Karpas-422 (cell line): Measurements from ENCODE around the gene GPR137. TPM values are rescaled to one million over a fixed set of nuclear protein-coding genes. Genes with fewer than 3 reads are reported as not detected.

Source experiments
- DNase-seq: peaks from one replicate; pipeline ENCODE4 v3.0.0-alpha.2; 2015
- H2AFZ ChIP-seq: fragments of 200-600 bp; sonication (generic); 2 replicates; pipeline ENCODE4 v1.6.1; 2014; ENCODE audit warnings: antibody characterized with exemption, low read length, mixed read lengths
- H3K27ac ChIP-seq: fragments of 200-600 bp; sonication (generic); 2 replicates; pipeline ENCODE4 v1.5.1; 2014; ENCODE audit warnings: mild to moderate bottlenecking, low read length, moderate library complexity
- H3K27me3 ChIP-seq: fragments of 200-600 bp; sonication (generic); 2 replicates; pipeline ENCODE4 v1.6.1; 2014; ENCODE audit warnings: low read length, mixed read lengths
- H3K36me3 ChIP-seq: fragments of 200-600 bp; sonication (generic); 2 replicates; pipeline ENCODE4 v1.6.1; 2014; ENCODE audit warnings: low read length, mixed read lengths; ENCODE audit not compliant: insufficient read depth
- H3K4me1 ChIP-seq: fragments of 200-600 bp; sonication (generic); 2 replicates; pipeline ENCODE4 v1.6.1; 2014; ENCODE audit warnings: mild to moderate bottlenecking, low read length, mixed read lengths
- H3K4me2 ChIP-seq: fragments of 200-600 bp; sonication (generic); 2 replicates; pipeline ENCODE4 v1.6.1; 2014; ENCODE audit warnings: low read length, low read depth, mild to moderate bottlenecking; ENCODE audit not compliant: poor library complexity, severe bottlenecking
- H3K4me3 ChIP-seq: fragments of 200-600 bp; sonication (generic); 2 replicates; pipeline ENCODE4 v1.5.1; 2014; ENCODE audit warnings: mild to moderate bottlenecking, antibody characterized with exemption, low read length, mixed read lengths
- H3K79me2 ChIP-seq: fragments of 200-600 bp; sonication (generic); 2 replicates; pipeline ENCODE4 v1.6.1; 2014; ENCODE audit warnings: mild to moderate bottlenecking, low read length, mixed read lengths
- H3K9ac ChIP-seq: fragments of 200-600 bp; sonication (generic); 2 replicates; pipeline ENCODE4 v1.6.0; 2014; ENCODE audit warnings: low read length
- H3K9me2 ChIP-seq: fragments of 200-600 bp; sonication (generic), shearing (Covaris generic); replicated peaks from 2 replicates; pipeline ENCODE4 v1.6.0; 2014; ENCODE audit warnings: mild to moderate bottlenecking, low read length, moderate library complexity; ENCODE audit not compliant: insufficient read depth
- H3K9me3 ChIP-seq: fragments of 300-700, 200-600 bp; sonication (generic); 2 replicates; pipeline ENCODE4 v1.6.1; 2014; ENCODE audit warnings: low read length, mixed read lengths
- H4K20me1 ChIP-seq: fragments of 200-600 bp; sonication (generic); 2 replicates; pipeline ENCODE4 v1.6.1; 2014; ENCODE audit warnings: mild to moderate bottlenecking, antibody characterized with exemption, low read length, low read depth; ENCODE audit not compliant: insufficient read depth
- total RNA-seq: library from RNA; depleted of rRNA; stranded (reverse); fragments of >200 nt; shearing (Covaris generic); gene quantifications from 2 replicates; pipeline ENCODE4 v1.2.3, GENCODE V29; 2014; ENCODE audit warnings: low replicate concordance; rRNA removed

The GPR137 gene
- 10.8 and 14.2 TPM in 2 replicates for total RNA-seq

- Histone ChIP-seq H3K4me2 (peak within 1 kb of the TSS; percentile 97), H3K9ac (peak within 1 kb of the TSS; percentile 82), H3K36me3 (0 out of 2 replicates have a peak, but pooled peaks cover 5% of the 10 kb centered on the region), H3K27me3 (no peaks in the 10 kb centered on the region), H3K4me3 (peak within 1 kb of the TSS; percentile 92), H3K27ac (peak within 1 kb of the TSS; percentile 84), H4K20me1 (no peaks in the 10 kb centered on the region), H3K9me2 (no peaks in the 10 kb centered on the region), H3K4me1 (peaks cover 22% of the 10 kb centered on the region), H3K79me2 (peaks cover 14% of the 10 kb centered on the region), H3K9me3 (no peaks in the 10 kb centered on the region), H2AFZ (peak within 1 kb of the TSS; percentile 76)
- peak; percentile 95 for DNase-seq
Observed at GRCh38 chr11:64284962-64285884, at the start of gene GPR137. GPR137 (plus strand) TSS chr11:64285848; CDS start chr11:64286525, 677 bp downstream.

DNA sequence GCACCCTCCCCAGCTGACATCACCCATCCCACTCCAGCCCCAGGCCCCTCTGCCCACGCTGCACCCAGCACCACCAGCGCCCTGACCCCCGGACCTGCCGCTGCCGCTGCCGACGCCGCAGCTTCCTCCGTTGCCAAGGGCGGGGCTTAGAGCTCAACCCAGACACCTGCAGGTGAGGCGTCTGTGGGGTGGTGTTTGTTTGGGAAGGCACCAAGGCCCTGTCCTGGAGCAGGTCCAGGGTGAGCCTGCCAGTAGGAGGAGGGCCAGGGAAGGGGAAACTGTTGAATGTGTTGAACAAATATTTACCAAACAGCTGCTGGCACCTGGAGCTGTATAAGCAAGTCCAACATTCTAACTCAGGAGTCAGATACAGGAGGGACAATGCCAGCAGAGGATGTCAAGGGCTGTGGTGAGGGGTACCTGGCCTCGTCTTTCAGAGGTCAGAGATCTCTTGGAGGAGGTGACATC lies 48.1 kb upstream of the GPR137 start:
- Histone ChIP-seq H3K79me2 (peaks cover 20% of the 10 kb centered on the region), H3K27me3 (no peaks in the 10 kb centered on the region), H3K36me3 (0 out of 2 replicates have a peak, but pooled peaks cover 5% of the 10 kb centered on the region), H3K9me2 (no peaks in the 10 kb centered on the region), H2AFZ (no peak overlapping the region), H3K9me3 (no peaks in the 10 kb centered on the region), H3K4me1 (peaks cover 48% of the 10 kb centered on the region), H3K4me2 (no peak overlapping the region), H3K27ac (no peak overlapping the region), H4K20me1 (0 out of 2 replicates have a peak, but pooled peaks cover 7% of the 10 kb centered on the region), H3K4me3 (no peak overlapping the region), H3K9ac (no peak overlapping the region)
- no peak for DNase-seq

- 0 out of 2 replicates have a peak overlapping the region, but pooled peaks have one; percentile 55 for H3K27ac ChIP-seq
- H3K4me3 ChIP-seq, result no peak overlapping the region
- H3K36me3 ChIP-seq, result 0 out of 2 replicates have a peak, but pooled peaks cover 5% of the 10 kb centered on the region
- no peaks in the 10 kb centered on the region for H3K9me3 ChIP-seq
- H3K4me2 ChIP-seq, result no peak overlapping the region
- no peaks in the 10 kb centered on the region for H3K9me2 ChIP-seq
- no peak for DNase-seq
- no peak overlapping the region for H2AFZ ChIP-seq
- no peak overlapping the region for H3K9ac ChIP-seq
- H3K27me3 ChIP-seq, result no peaks in the 10 kb centered on the region
- H3K4me1 ChIP-seq, result peaks cover 48% of the 10 kb centered on the region
- H4K20me1 ChIP-seq, result peaks cover 7% of the 10 kb centered on the region; the same call in 1 of the 2 replicates
- peaks cover 22% of the 10 kb centered on the region for H3K79me2 ChIP-seq
Observed at GRCh38 chr11:64238076-64238475, 47.6 kb upstream of the GPR137 start.

DNA sequence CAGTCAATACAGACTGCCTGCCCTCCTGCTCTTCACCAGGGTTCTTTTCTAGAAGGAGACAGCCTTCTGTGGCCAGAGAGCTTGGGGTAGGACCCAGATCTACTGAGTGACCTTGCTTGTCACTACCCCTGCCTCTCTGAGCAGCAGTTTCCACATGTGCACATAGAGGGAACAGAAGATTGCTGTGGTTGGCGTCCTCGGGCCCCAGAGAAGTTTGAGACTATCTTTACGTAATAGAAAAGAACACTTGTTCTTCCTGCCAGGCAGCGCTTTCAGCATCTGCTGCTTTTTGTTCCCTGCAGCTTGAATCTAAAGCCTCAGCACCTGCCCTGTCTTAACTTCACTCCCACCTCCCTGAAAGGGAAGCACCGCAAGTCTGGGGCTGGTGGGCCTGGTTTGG lies 46.6 kb upstream of the GPR137 start:
- Histone ChIP-seq H3K4me1 (peaks cover 50% of the 10 kb centered on the region), H2AFZ (no peak overlapping the region), H3K4me2 (peak overlapping the region; percentile 80)

GRCh38 chr11:64239662-64240434 lies 45.8 kb upstream of the GPR137 start:
- Histone ChIP-seq H3K36me3 (peaks cover 10% of the 10 kb centered on the region; the same call in 1 of the 2 replicates), H3K4me3 (peak overlapping the region; percentile 85), H3K27ac (peak overlapping the region; percentile 81), H3K79me2 (peaks cover 29% of the 10 kb centered on the region), H3K27me3 (no peaks in the 10 kb centered on the region), H4K20me1 (peaks cover 8% of the 10 kb centered on the region; the same call in 1 of the 2 replicates), H3K9me3 (no peaks in the 10 kb centered on the region), H3K4me2 (peak overlapping the region; percentile 80), H3K9me2 (no peaks in the 10 kb centered on the region), H2AFZ (no peak overlapping the region), H3K9ac (peak overlapping the region; percentile 88), H3K4me1 (peaks cover 57% of the 10 kb centered on the region)
- DNase-seq, result peak; percentile 85

More for the DNA sequence above, 46.6 kb upstream of the GPR137 start:
- Histone ChIP-seq H3K36me3 (peaks cover 10% of the 10 kb centered on the region; the same call in 1 of the 2 replicates), H4K20me1 (peaks cover 7% of the 10 kb centered on the region; the same call in 1 of the 2 replicates), H3K9ac (peak overlapping the region; percentile 28), H3K27ac (peak overlapping the region; percentile 55), H3K9me2 (no peaks in the 10 kb centered on the region), H3K79me2 (peaks cover 28% of the 10 kb centered on the region), H3K4me3 (no peak overlapping the region), H3K9me3 (no peaks in the 10 kb centered on the region), H3K27me3 (no peaks in the 10 kb centered on the region)
- no peak for DNase-seq

- Histone ChIP-seq H3K4me3 (peak within 1 kb of the TSS; percentile 85), H3K9me3 (no peaks in the 10 kb centered on the region), H3K4me2 (peak within 1 kb of the TSS; percentile 80), H3K27me3 (no peaks in the 10 kb centered on the region), H3K9ac (peak within 1 kb of the TSS; percentile 93), H4K20me1 (peaks cover 6% of the 10 kb centered on the region; the same call in 1 of the 2 replicates), H2AFZ (no peak within 1 kb of the TSS), H3K27ac (peak within 1 kb of the TSS; percentile 84), H3K4me1 (peaks cover 57% of the 10 kb centered on the region), H3K79me2 (peaks cover 29% of the 10 kb centered on the region), H3K9me2 (no peaks in the 10 kb centered on the region), H3K36me3 (peaks cover 10% of the 10 kb centered on the region; the same call in 1 of the 2 replicates)
- DNase-seq, result peak; percentile 99
Observed at GRCh38 chr11:64240435-64241240, 45.0 kb upstream of the GPR137 start, which contains the start of gene FKBP2. FKBP2 (plus strand) TSS chr11:64241095; CDS start chr11:64242388, 1,293 bp downstream.

GRCh38 chr11:64241241-64241490 lies 44.5 kb upstream of the GPR137 start:
- H2AFZ ChIP-seq, result no peak overlapping the region
- H3K4me2 ChIP-seq, result peak overlapping the region; percentile 80
- H3K9ac ChIP-seq, result peak overlapping the region; percentile 88
- DNase-seq, result peak; percentile 100
- H3K27ac ChIP-seq, result peak overlapping the region; percentile 81
- H3K27me3 ChIP-seq, result no peaks in the 10 kb centered on the region
- H3K36me3 ChIP-seq, result peaks cover 10% of the 10 kb centered on the region; the same call in 1 of the 2 replicates
- H3K4me1 ChIP-seq, result peaks cover 54% of the 10 kb centered on the region
- no peaks in the 10 kb centered on the region for H3K9me3 ChIP-seq
- H3K79me2 ChIP-seq, result peaks cover 29% of the 10 kb centered on the region
- H4K20me1 ChIP-seq, result peaks cover 6% of the 10 kb centered on the region; the same call in 1 of the 2 replicates
- H3K9me2 ChIP-seq, result no peaks in the 10 kb centered on the region
- peak overlapping the region; percentile 85 for H3K4me3 ChIP-seq
